T-helper 17 cell (primary cell): ENCODE results near the gene RACK1. TPM values are rescaled to one million over a fixed set of nuclear protein-coding genes. Genes with fewer than 3 reads are reported as not detected.
A peak's percentile ranks its signal among the peaks of the same experiment; 100 is the strongest.
"Not testable (repeated sequence)": the region's sequence is repeated elsewhere in the genome, so short reads cannot be mapped to it uniquely, and the experiment has no call there.

Source experiments
- ATAC-seq: fragments of 150-1000 bp; cut with Tn5 transposase; 2 replicates; pipeline ENCODE4 v1.10.0; 2021; ENCODE audit warnings: mild to moderate bottlenecking, moderate library complexity
- DNase-seq, 3 donors: peaks; one replicate each; pipeline versions ENCODE4 v3.0.0 to v3.0.0-alpha.2; 2020 to 2021
- H3K9me3 ChIP-seq: one replicate; pipeline ENCODE4 v1.7.0; 2013; ENCODE audit warnings: low read length, mild to moderate bottlenecking; ENCODE audit not compliant: control insufficient read depth, poor library complexity, severe bottlenecking
- H3K27ac Mint-ChIP-seq: one replicate; pipeline ENCODE4 v1.8.0; 2022; ENCODE audit warnings: mild to moderate bottlenecking, moderate library complexity, mixed read lengths
- H3K27me3 Mint-ChIP-seq: one replicate; pipeline ENCODE4 v1.8.0; 2022; ENCODE audit warnings: mixed read lengths
- H3K36me3 Mint-ChIP-seq: one replicate; pipeline ENCODE4 v1.8.0; 2022; ENCODE audit warnings: low read depth, mixed read lengths
- H3K4me1 Mint-ChIP-seq: one replicate; pipeline ENCODE4 v1.8.0; 2022; ENCODE audit warnings: mild to moderate bottlenecking, mixed read lengths
- H3K4me3 Mint-ChIP-seq: one replicate; pipeline ENCODE4 v1.8.0; 2022; ENCODE audit warnings: mild to moderate bottlenecking, moderate library complexity, mixed read lengths
- total RNA-seq, 4 donors: library from RNA in 2 of 4; stranded (reverse) in 2 of 4; gene quantifications; one replicate each; pipeline ENCODE4 v1.2.3 and lab custom pipeline; 2022 to 2026

Gene RACK1
- total RNA-seq, 2 donors from 2014 or later = 2,138 to 2,163 TPM

GRCh38 chr5:181210698-181211097 lies 33.0 kb downstream of the RACK1 start:
- peaks cover 13% of the 10 kb centered on the region for H3K27me3 Mint-ChIP-seq
- H3K27ac Mint-ChIP-seq, H3K9me3 ChIP-seq, ATAC-seq, DNase-seq, H3K36me3 Mint-ChIP-seq: not testable (repeated sequence)
- peak overlapping the region; percentile 21 for H3K4me3 Mint-ChIP-seq
- peaks cover 24% of the 10 kb centered on the region for H3K4me1 Mint-ChIP-seq

- not testable (repeated sequence) for ATAC-seq, DNase-seq, H3K9me3 ChIP-seq, H3K27ac Mint-ChIP-seq, H3K4me3 Mint-ChIP-seq
- peaks cover 15% of the 10 kb centered on the region for H3K27me3 Mint-ChIP-seq
- peaks cover 27% of the 10 kb centered on the region for H3K4me1 Mint-ChIP-seq
- H3K36me3 Mint-ChIP-seq = peaks cover 10% of the 10 kb centered on the region
Observed at GRCh38 chr5:181210148-181210547, 33.6 kb downstream of the RACK1 start.

- not testable (repeated sequence) for H3K9me3 ChIP-seq, H3K27ac Mint-ChIP-seq, ATAC-seq, H3K4me3 Mint-ChIP-seq, DNase-seq
- H3K4me1 Mint-ChIP-seq = peaks cover 27% of the 10 kb centered on the region
- H3K36me3 Mint-ChIP-seq = peaks cover 10% of the 10 kb centered on the region
- peaks cover 15% of the 10 kb centered on the region for H3K27me3 Mint-ChIP-seq
Observed at GRCh38 chr5:181209006-181209405, 34.7 kb downstream of the RACK1 start.

- Mint-ChIP-seq H3K27me3 (peaks cover 15% of the 10 kb centered on the region), H3K4me1 (peaks cover 29% of the 10 kb centered on the region)
- no peak for ATAC-seq
Observed at GRCh38 chr5:181207960-181208253, 35.8 kb downstream of the RACK1 start.

GRCh38 chr5:181207214-181207959 lies 36.3 kb downstream of the RACK1 start:
- DNase-seq (peak in 2 of 3 donors; percentile 40 to 49), ATAC-seq (peak; percentile 73)
- peaks cover 7% of the 10 kb centered on the region for H3K36me3 Mint-ChIP-seq
- H3K4me3 Mint-ChIP-seq = peak overlapping the region; percentile 98
- peak overlapping the region; percentile 99 for H3K27ac Mint-ChIP-seq
- H3K27me3 Mint-ChIP-seq = peaks cover 15% of the 10 kb centered on the region
- no peaks in the 10 kb centered on the region for H3K9me3 ChIP-seq
- peaks cover 28% of the 10 kb centered on the region for H3K4me1 Mint-ChIP-seq

More at GRCh38 chr5:181207960-181208253, 35.8 kb downstream of the RACK1 start:
- Mint-ChIP-seq H3K27ac (peak overlapping the region; percentile 99), H3K4me3 (peak overlapping the region; percentile 98), H3K36me3 (peaks cover 7% of the 10 kb centered on the region)
- DNase-seq = no peak
- no peaks in the 10 kb centered on the region for H3K9me3 ChIP-seq

- Mint-ChIP-seq H3K27ac (peak overlapping the region; percentile 99), H3K36me3 (peaks cover 7% of the 10 kb centered on the region), H3K4me3 (peak overlapping the region; percentile 98), H3K27me3 (peaks cover 15% of the 10 kb centered on the region), H3K4me1 (peaks cover 28% of the 10 kb centered on the region)
- DNase-seq (no peak), ATAC-seq (peak; percentile 22)
- H3K9me3 ChIP-seq = no peaks in the 10 kb centered on the region
Observed at GRCh38 chr5:181205761-181206649, 37.7 kb downstream of the RACK1 start.

GRCh38 chr5:181204826-181205760 lies 38.6 kb downstream of the RACK1 start, which contains the start of gene TRIM7:
Gene TRIM7, minus strand, starts transcription at chr5:181205196. Its CDS starts 86 bp downstream, at chr5:181205110.
- H3K9me3 ChIP-seq = no peaks in the 10 kb centered on the region
- Mint-ChIP-seq H3K4me3 (peak within 1 kb of the TSS; percentile 98), H3K27ac (peak within 1 kb of the TSS; percentile 99), H3K4me1 (peaks cover 32% of the 10 kb centered on the region), H3K36me3 (peaks cover 7% of the 10 kb centered on the region), H3K27me3 (peaks cover 15% of the 10 kb centered on the region)
- ATAC-seq (no peak), DNase-seq (no peak)

- peaks cover 32% of the 10 kb centered on the region for H3K4me1 Mint-ChIP-seq
- H3K36me3 Mint-ChIP-seq = peaks cover 7% of the 10 kb centered on the region
- DNase-seq = no peak
- peak overlapping the region; percentile 47 for H3K27ac Mint-ChIP-seq
- H3K4me3 Mint-ChIP-seq = peak overlapping the region; percentile 93
- ATAC-seq = no peak
- no peaks in the 10 kb centered on the region for H3K9me3 ChIP-seq
- H3K27me3 Mint-ChIP-seq = peaks cover 15% of the 10 kb centered on the region
Observed at GRCh38 chr5:181204113-181204825, 39.4 kb downstream of the RACK1 start.

GRCh38 chr5:181203777-181204112 lies 40.0 kb downstream of the RACK1 start:
- peaks cover 7% of the 10 kb centered on the region for H3K36me3 Mint-ChIP-seq
- no peaks in the 10 kb centered on the region for H3K9me3 ChIP-seq
- no peak for ATAC-seq
- H3K27ac Mint-ChIP-seq = peak overlapping the region; percentile 47
- peaks cover 15% of the 10 kb centered on the region for H3K27me3 Mint-ChIP-seq
- DNase-seq = no peak
- H3K4me3 Mint-ChIP-seq = peak overlapping the region; percentile 93
- H3K4me1 Mint-ChIP-seq = peaks cover 32% of the 10 kb centered on the region

GRCh38 chr5:181203093-181203711 lies 40.5 kb downstream of the RACK1 start:
- H3K4me1 Mint-ChIP-seq = peaks cover 32% of the 10 kb centered on the region
- DNase-seq (no peak), ATAC-seq (no peak)
- no peak overlapping the region for H3K27ac Mint-ChIP-seq
- peaks cover 15% of the 10 kb centered on the region for H3K27me3 Mint-ChIP-seq
- H3K4me3 Mint-ChIP-seq = peak overlapping the region; percentile 93
- no peaks in the 10 kb centered on the region for H3K9me3 ChIP-seq
- peaks cover 7% of the 10 kb centered on the region for H3K36me3 Mint-ChIP-seq

- no peak overlapping the region for H3K4me3 Mint-ChIP-seq
- no peaks in the 10 kb centered on the region for H3K9me3 ChIP-seq
- no peak for DNase-seq
- H3K36me3 Mint-ChIP-seq = peaks cover 2% of the 10 kb centered on the region
- H3K27ac Mint-ChIP-seq = no peak overlapping the region
- H3K4me1 Mint-ChIP-seq = peaks cover 15% of the 10 kb centered on the region
- H3K27me3 Mint-ChIP-seq = peaks cover 3% of the 10 kb centered on the region
- ATAC-seq = no peak
Observed at GRCh38 chr5:181200816-181201215, 42.9 kb downstream of the RACK1 start.
